Fibroblast of lung (primary cell): ENCODE measurements around the gene NUP93.

Experiments used
- EZH2 ChIP-seq: IDR thresholded peaks from 2 replicates; pipeline ENCODE4 v1.5.1; 2012; ENCODE audit warnings: low read length, control low read depth, mild to moderate bottlenecking; ENCODE audit errors: missing control alignments
- TF ChIP-seq, protein P1 (sequence below), 2 donors: IDR thresholded peaks in 1 of 2; conservative IDR thresholded peaks in 1 of 2; 1 replicate in 1 of 2; 2 replicates in 1 of 2; pipeline ENCODE4 v1.5.1; 2011 to 2012; ENCODE audit warnings: low read length in 2 of 2, control low read depth in 1 of 2, inconsistent platforms in 1 of 2, low read depth in 1 of 2, mild to moderate bottlenecking in 1 of 2

DNA sequence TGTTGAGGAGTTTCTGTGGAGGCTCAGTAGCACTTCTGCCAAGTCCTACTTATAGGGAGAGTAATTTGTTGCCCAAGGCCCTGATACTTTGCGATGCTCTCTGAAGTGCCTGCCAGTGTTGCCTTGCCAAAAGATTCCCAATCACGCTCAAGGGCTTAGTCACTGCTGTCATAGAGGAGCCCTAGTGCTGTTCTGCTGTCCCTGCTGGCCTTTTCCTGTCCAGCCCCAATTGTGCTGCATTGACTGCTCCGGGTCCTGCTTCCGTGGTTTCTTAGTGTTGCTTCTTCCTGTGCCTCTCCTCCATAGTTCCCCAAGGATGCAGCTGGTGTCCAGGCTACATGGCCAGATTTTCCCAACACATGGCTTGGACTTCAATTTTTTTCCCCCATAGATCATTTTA lies 13.9 kb downstream of the NUP93 start:
- TF ChIP-seq, protein P1, sequence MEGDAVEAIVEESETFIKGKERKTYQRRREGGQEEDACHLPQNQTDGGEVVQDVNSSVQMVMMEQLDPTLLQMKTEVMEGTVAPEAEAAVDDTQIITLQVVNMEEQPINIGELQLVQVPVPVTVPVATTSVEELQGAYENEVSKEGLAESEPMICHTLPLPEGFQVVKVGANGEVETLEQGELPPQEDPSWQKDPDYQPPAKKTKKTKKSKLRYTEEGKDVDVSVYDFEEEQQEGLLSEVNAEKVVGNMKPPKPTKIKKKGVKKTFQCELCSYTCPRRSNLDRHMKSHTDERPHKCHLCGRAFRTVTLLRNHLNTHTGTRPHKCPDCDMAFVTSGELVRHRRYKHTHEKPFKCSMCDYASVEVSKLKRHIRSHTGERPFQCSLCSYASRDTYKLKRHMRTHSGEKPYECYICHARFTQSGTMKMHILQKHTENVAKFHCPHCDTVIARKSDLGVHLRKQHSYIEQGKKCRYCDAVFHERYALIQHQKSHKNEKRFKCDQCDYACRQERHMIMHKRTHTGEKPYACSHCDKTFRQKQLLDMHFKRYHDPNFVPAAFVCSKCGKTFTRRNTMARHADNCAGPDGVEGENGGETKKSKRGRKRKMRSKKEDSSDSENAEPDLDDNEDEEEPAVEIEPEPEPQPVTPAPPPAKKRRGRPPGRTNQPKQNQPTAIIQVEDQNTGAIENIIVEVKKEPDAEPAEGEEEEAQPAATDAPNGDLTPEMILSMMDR (conservative IDR thresholded peaks at IDR 0.05 in 1 of 2, IDR thresholded peaks at IDR 0.05 in 1 of 2; ENCODE audit: low read depth in 1 of 2, low read length in 2 of 2), result peak in 1 of 2 donors; percentile 0
- TF ChIP-seq EZH2, result no peak
